GM19468 (cell line): ENCODE data around the gene DYNC1I1.

Experiments used
- ATAC-seq: cut with Tn5 transposase; IDR thresholded peaks from one replicate; pipeline ENCODE4 v1.9.1; 2021; ENCODE audit warnings: mild to moderate bottlenecking, moderate library complexity, moderate number of reproducible peaks; ENCODE audit not compliant: unreplicated experiment; ENCODE audit errors: extremely low read depth

The DYNC1I1 gene

GRCh38 chr7:95843286-95843685, 70.9 kb downstream of the DYNC1I1 start:
- no peak for ATAC-seq

GRCh38 chr7:95845007-95845406, 72.7 kb downstream of the DYNC1I1 start:
- no peak for ATAC-seq

- no peak for ATAC-seq
Measured at GRCh38 chr7:95847061-95847460, 74.7 kb downstream of the DYNC1I1 start.

- no peak for ATAC-seq
Measured at GRCh38 chr7:95859429-95859828, 87.1 kb downstream of the DYNC1I1 start.

- no peak for ATAC-seq
Measured at GRCh38 chr7:95861041-95861440, 88.7 kb downstream of the DYNC1I1 start.

- ATAC-seq, result no peak
Measured at GRCh38 chr7:95863623-95864022, 91.3 kb downstream of the DYNC1I1 start.

- no peak for ATAC-seq
Measured at GRCh38 chr7:95865716-95866371, 93.5 kb downstream of the DYNC1I1 start.

GRCh38 chr7:95867309-95867708, 95.0 kb downstream of the DYNC1I1 start:
- ATAC-seq, result peak; percentile 62

- peak; percentile 45 for ATAC-seq
Measured at GRCh38 chr7:95871075-95871848, 98.9 kb downstream of the DYNC1I1 start.

- ATAC-seq, result no peak
Measured at GRCh38 chr7:95871896-95872295, 99.5 kb downstream of the DYNC1I1 start.

- ATAC-seq, result no peak
Measured at GRCh38 chr7:95874129-95874528, 101.8 kb downstream of the DYNC1I1 start.

GRCh38 chr7:95874541-95875265, 102.3 kb downstream of the DYNC1I1 start:
- ATAC-seq, result no peak

GRCh38 chr7:95875519-95875918, 103.2 kb downstream of the DYNC1I1 start:
- no peak for ATAC-seq

GRCh38 chr7:95878677-95879076, 106.3 kb downstream of the DYNC1I1 start:
- no peak for ATAC-seq

- no peak for ATAC-seq
Measured at GRCh38 chr7:95881597-95881996, 109.2 kb downstream of the DYNC1I1 start.

GRCh38 chr7:95883217-95883616, 110.9 kb downstream of the DYNC1I1 start:
- ATAC-seq, result no peak

- ATAC-seq, result no peak
Measured at GRCh38 chr7:95886501-95887090, 114.2 kb downstream of the DYNC1I1 start.

GRCh38 chr7:95893484-95893883, 121.1 kb downstream of the DYNC1I1 start:
- no peak for ATAC-seq

GRCh38 chr7:95897557-95898251, 125.3 kb downstream of the DYNC1I1 start:
- ATAC-seq, result no peak

- no peak for ATAC-seq
Measured at GRCh38 chr7:95899919-95900513, 127.7 kb downstream of the DYNC1I1 start.
